Suprapubic skin (tissue), 4 donors: ENCODE data around the gene KCNH8.

Source experiments
- CTCF ChIP-seq, 2 donors: fragments of 200-600 bp in 1 of 2; fragments of 450-650 bp in 1 of 2; sonication (generic) in 1 of 2; IDR thresholded peaks; one replicate each; pipeline ENCODE4 v1.5.1; 2016 to 2019; ENCODE audit warnings: antibody characterized with exemption in 2 of 2, mild to moderate bottlenecking in 1 of 2, moderate library complexity in 1 of 2
- POLR2A ChIP-seq, 2 donors: fragments of 450-650 bp; IDR thresholded peaks; one replicate each; pipeline ENCODE4 v1.6.1; 2017; ENCODE audit warnings: antibody characterized with exemption in 2 of 2, mild to moderate bottlenecking in 2 of 2, moderate library complexity in 2 of 2
- POLR2AphosphoS5 ChIP-seq, 3 donors: sonication (generic); formaldehyde crosslinking; IDR thresholded peaks; one replicate each; pipeline ENCODE4 v1.6.1; 2017; ENCODE audit warnings: antibody characterized with exemption in 3 of 3

GRCh38 chr3:19272296-19272695 is 124.0 kb downstream of the KCNH8 start:
- TF ChIP-seq CTCF (IDR thresholded peaks at IDR 0.05) (no peak), POLR2A (IDR thresholded peaks at IDR 0.05) (no peak), POLR2AphosphoS5 (IDR thresholded peaks at IDR 0.05) (no peak)
